CD4-positive, alpha-beta T cell (primary cell): ENCODE measurements around the gene ARID2. TPM values are rescaled to one million over a fixed set of nuclear protein-coding genes. Genes with fewer than 3 reads are reported as not detected.

Experiments used
- ATAC-seq: fragments of 200-7000 bp; cut with Tn5 transposase; one replicate; pipeline ENCODE4 v1.10.0; 2022; ENCODE audit warnings: mild to moderate bottlenecking; ENCODE audit not compliant: poor library complexity
- CTCF ChIA-PET: fragments of 350-600 bp; sonication (Branson Sonifier 250); formaldehyde crosslinking; loops from one replicate; lab custom pipeline; 2021; ENCODE audit warnings: antibody characterized with exemption, inconsistent platforms; lab: Charles Lee
- POLR2A ChIA-PET: fragments of 350-600 bp; sonication (Branson Sonifier 250); formaldehyde crosslinking; loops from one replicate; lab custom pipeline; 2021; ENCODE audit warnings: antibody characterized with exemption, inconsistent platforms; lab: Charles Lee
- DNase-seq, 14 experiments: peaks; one replicate each; pipeline ENCODE4 v3.0.0-alpha.2; 2013 to 2020; ENCODE audit warnings: mixed read lengths in 2 of 14
- H3K27ac ChIP-seq, 2 donors: one replicate each; pipeline versions ENCODE4 v1.5.1 to v1.7.0; 2013; ENCODE audit warnings: low read length in 2 of 2, low read depth in 1 of 2, mild to moderate bottlenecking in 1 of 2
- H3K27me3 ChIP-seq, 2 experiments: 1 replicate in 1 of 2; 2 replicates in 1 of 2; pipeline versions ENCODE4 v1.6.1 to v1.7.0; 2013; ENCODE audit warnings: low read length in 2 of 2, control low read depth in 1 of 2, mild to moderate bottlenecking in 1 of 2, moderate library complexity in 1 of 2; ENCODE audit not compliant: insufficient read depth in 2 of 2, control insufficient read depth in 1 of 2
- H3K36me3 ChIP-seq: one replicate; pipeline ENCODE4 v1.6.1; 2013; ENCODE audit warnings: low read length, control low read depth; ENCODE audit not compliant: insufficient read depth
- H3K4me1 ChIP-seq: one replicate; pipeline ENCODE4 v1.6.1; 2013; ENCODE audit warnings: low read length, control low read depth; ENCODE audit not compliant: insufficient read depth
- H3K4me3 ChIP-seq: one replicate; pipeline ENCODE4 v1.5.1; 2013; ENCODE audit warnings: mild to moderate bottlenecking, low read length, moderate library complexity
- H3K9me3 ChIP-seq, 2 experiments: 1 replicate in 1 of 2; 2 replicates in 1 of 2; pipeline versions ENCODE4 v1.6.1 to v1.7.0; 2013; ENCODE audit warnings: low read length in 2 of 2, mild to moderate bottlenecking in 2 of 2, control low read depth in 1 of 2, moderate library complexity in 1 of 2; ENCODE audit not compliant: control insufficient read depth in 1 of 2, insufficient read depth in 1 of 2
- H3K27ac Mint-ChIP-seq: one replicate; pipeline ENCODE4 v1.8.0; 2020; ENCODE audit warnings: mixed read lengths
- H3K27me3 Mint-ChIP-seq: one replicate; pipeline ENCODE4 v1.8.0; 2021; ENCODE audit warnings: mixed read lengths
- H3K36me3 Mint-ChIP-seq: one replicate; pipeline ENCODE4 v1.8.0; 2021; ENCODE audit warnings: low read depth, mixed read lengths
- H3K4me1 Mint-ChIP-seq: one replicate; pipeline ENCODE4 v1.8.0; 2021; ENCODE audit warnings: low read depth, mixed read lengths
- H3K4me3 Mint-ChIP-seq: one replicate; pipeline ENCODE4 v1.8.0; 2020; ENCODE audit warnings: mild to moderate bottlenecking, mixed read lengths
- H3K9me3 Mint-ChIP-seq: one replicate; pipeline ENCODE4 v1.8.0; 2020; ENCODE audit warnings: mixed read lengths
- CTCF ChIP-seq: fragments of 200-600 bp; IDR thresholded peaks from one replicate; pipeline ENCODE4 v1.8.0; 2022; ENCODE audit warnings: antibody characterized with exemption, mild to moderate bottlenecking
- intact Hi-C, 2 experiments: fragments of 100-400 bp; cut with DNase I in 1 of 2; cut with micrococcal nuclease in 1 of 2; formaldehyde crosslinking; loops; one replicate each; pipeline versions ENCODE4 v1.15.1 to v1.9.0; 2023 to 2025; cut with DNase I, micrococcal nuclease
- total RNA-seq, 174 experiments: library from RNA in 2 of 174; stranded (reverse) in 2 of 174; gene quantifications; one replicate each; pipeline ENCODE4 v1.2.3 and lab custom pipeline; 2021 to 2026

ARID2 gene
- total RNA-seq, 2 experiments from 2014 or later: 49.0 to 51.3 TPM

GRCh38 chr12:45762185-45763110 is 32.9 kb downstream of the ARID2 start:
- ATAC-seq: no peak
- DNase-seq: peak in 4 of 14 experiments; percentile 22 to 49 (median 44)

GRCh38 chr12:45763381-45763780 is 33.9 kb downstream of the ARID2 start:
- no peak for ATAC-seq
- H3K36me3 ChIP-seq: peaks cover 5% of the 10 kb centered on the region
- H3K27ac Mint-ChIP-seq: no peak overlapping the region
- no peak for DNase-seq
- ChIA-PET CTCF (interaction anchor here (1.1 to 2.1 kb wide), 4 partner anchors 12 to 119 kb away, joined by 3 to 7 read pairs (median 3); no protein-coding TSS in a partner anchor), POLR2A (no interaction called here)
- no peaks in the 10 kb centered on the region for H3K9me3 ChIP-seq
- H3K27me3 Mint-ChIP-seq: no peaks in the 10 kb centered on the region
- H3K4me3 Mint-ChIP-seq: no peak overlapping the region
- no peaks in the 10 kb centered on the region for H3K27me3 ChIP-seq
- H3K4me1 ChIP-seq: no peaks in the 10 kb centered on the region
- H3K27ac ChIP-seq: no peak overlapping the region
- H3K4me3 ChIP-seq: no peak overlapping the region
- peaks cover 71% of the 10 kb centered on the region for H3K4me1 Mint-ChIP-seq
- TF ChIP-seq CTCF: no peak
- intact Hi-C loops: loop anchor here in 1 of 2 experiments (5.0 to 10.0 kb wide), 2 partner anchors 241 to 309 kb away; no protein-coding TSS in a partner anchor
- peaks cover 1% of the 10 kb centered on the region for H3K9me3 Mint-ChIP-seq
- peaks cover 32% of the 10 kb centered on the region for H3K36me3 Mint-ChIP-seq

More at GRCh38 chr12:45762185-45763110, 32.9 kb downstream of the ARID2 start:
- Histone ChIP-seq H3K36me3 (no peaks in the 10 kb centered on the region), H3K4me3 (no peak overlapping the region), H3K27ac (no peak overlapping the region), H3K27me3 (no peaks in the 10 kb centered on the region), H3K9me3 (no peaks in the 10 kb centered on the region), H3K4me1 (no peaks in the 10 kb centered on the region)
- no peaks in the 10 kb centered on the region for H3K27me3 Mint-ChIP-seq
- H3K4me3 Mint-ChIP-seq: no peak overlapping the region
- ChIA-PET POLR2A (interaction anchor here (1.0 kb wide), 3 partner anchors 13 to 228 kb away, joined by 3 read pairs; partner anchors contain the start of genes ARID2 and SCAF11), CTCF (interaction anchor here (0.6 to 2.1 kb wide), 6 partner anchors 13 to 425 kb away, joined by 3 to 7 read pairs (median 3); partner anchors contain the start of gene ARID2)
- peaks cover 71% of the 10 kb centered on the region for H3K4me1 Mint-ChIP-seq
- TF ChIP-seq CTCF: peak; percentile 33
- H3K36me3 Mint-ChIP-seq: peaks cover 28% of the 10 kb centered on the region
- no peaks in the 10 kb centered on the region for H3K9me3 Mint-ChIP-seq
- no peak overlapping the region for H3K27ac Mint-ChIP-seq
- intact Hi-C loops: loop anchor here in 1 of 2 experiments (5.0 to 10.0 kb wide), 2 partner anchors 242 to 310 kb away; no protein-coding TSS in a partner anchor

GRCh38 chr12:45768194-45768593 is 38.7 kb downstream of the ARID2 start:
- POLR2A ChIA-PET: no interaction called here

More at GRCh38 chr12:45768194-45768593, 38.7 kb downstream of the ARID2 start:
- no peak for ATAC-seq
- no peak overlapping the region for H3K27ac Mint-ChIP-seq
- H3K4me3 ChIP-seq: no peak overlapping the region
- H3K27ac ChIP-seq: no peak overlapping the region
- no peak for DNase-seq
- no peaks in the 10 kb centered on the region for H3K27me3 ChIP-seq
- H3K9me3 ChIP-seq: peaks cover 7% of the 10 kb centered on the region in 2 experiments
- no peak overlapping the region for H3K4me3 Mint-ChIP-seq
- H3K4me1 ChIP-seq: peaks cover 6% of the 10 kb centered on the region
- H3K36me3 Mint-ChIP-seq: peaks cover 39% of the 10 kb centered on the region
- H3K9me3 Mint-ChIP-seq: peaks cover 10% of the 10 kb centered on the region
- H3K4me1 Mint-ChIP-seq: peaks cover 68% of the 10 kb centered on the region
- CTCF ChIA-PET: no interaction called here
- H3K36me3 ChIP-seq: peaks cover 6% of the 10 kb centered on the region
- no peaks in the 10 kb centered on the region for H3K27me3 Mint-ChIP-seq
- intact Hi-C loops: loop anchor here in 1 of 2 experiments (10.0 kb wide), 1 partner anchor 237 kb away; no protein-coding TSS in a partner anchor
- no peak for TF ChIP-seq CTCF
